ENCODE measurements around the gene PRXL2B. TPM values are rescaled to one million over a fixed set of nuclear protein-coding genes. Genes with fewer than 3 reads are reported as not detected.

The PRXL2B gene
- total and polyA plus RNA-seq, 10 of the 15 experiments (the other 5 are each of a cell fraction or from before 2014, with no cell fraction given), result 0.44 to 5.6 (median 4.0) TPM

DNA sequence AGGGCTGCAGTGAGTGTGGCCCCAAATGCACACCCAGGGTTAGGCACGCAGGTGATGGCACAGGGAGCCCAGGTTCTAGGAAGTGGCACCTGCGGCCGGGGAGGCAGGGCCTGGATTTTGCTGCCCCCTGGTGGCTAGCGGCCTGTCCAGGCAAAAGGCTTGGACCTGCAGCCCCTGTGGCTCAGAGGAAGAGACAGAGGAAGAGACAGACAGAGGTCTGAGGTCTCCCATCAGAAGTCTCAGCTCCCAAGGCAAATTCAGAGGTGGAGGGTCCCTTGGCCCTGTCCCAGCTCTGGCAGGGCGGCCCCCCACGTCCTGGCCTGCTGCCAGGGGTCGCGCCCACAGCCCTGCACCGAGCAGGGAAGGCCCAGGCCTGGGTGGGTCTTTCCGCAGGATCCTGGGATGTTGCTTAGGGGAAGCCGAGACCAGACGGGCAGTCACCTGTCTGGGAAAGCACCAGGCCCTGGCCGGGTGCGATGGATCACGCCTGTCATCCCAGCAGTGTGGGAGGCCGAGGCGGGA, 38.4 kb upstream of the PRXL2B start:
- Histone ChIP-seq H3K4me3 (peak overlapping the region; percentile 82), H2AFZ (ENCODE audit: control insufficient read depth, low read depth, low read length) (no peak overlapping the region), H3K27me3 (replicated peaks in 1 of 2; ENCODE audit: control insufficient read depth in 2 of 2, insufficient read depth in 2 of 2, low read length in 1 of 2) (no peaks in the 10 kb centered on the region), H3K9ac (ENCODE audit: control insufficient read depth, insufficient read depth, low read length) (peak overlapping the region; percentile 85), H3K9me3 (replicated peaks; ENCODE audit: control insufficient read depth, insufficient read depth, low read length) (no peaks in the 10 kb centered on the region), H3K27ac (ENCODE audit: control insufficient read depth, insufficient read depth) (peak overlapping the region; percentile 96), H3K36me3 (ENCODE audit: control insufficient read depth in 2 of 2, insufficient read depth in 2 of 2, low read length in 1 of 2) (no peaks in the 10 kb centered on the region), H3K4me2 (ENCODE audit: control insufficient read depth, insufficient read depth) (peak overlapping the region; percentile 99), H4K20me1 (ENCODE audit: control insufficient read depth, insufficient read depth) (no peaks in the 10 kb centered on the region), H3K4me1 (ENCODE audit: control insufficient read depth, insufficient read depth, low read length) (peaks cover 25% of the 10 kb centered on the region), H3K79me2 (ENCODE audit: control insufficient read depth, insufficient read depth, low read length) (peaks cover 5% of the 10 kb centered on the region)
- ChIA-PET RAD21 (ENCODE audit: unreplicated experiment) (interaction anchor here (0.9 to 7.1 kb wide), 12 partner anchors 8 to 353 kb away, joined by 3 to 86 read pairs (median 12); partner anchors contain the start of genes FAAP20, MORN1, PANK4 and PRXL2B), POLR2A (interaction anchor here (0.6 to 4.9 kb wide), 15 partner anchors 8 to 353 kb away, joined by 3 to 62 read pairs (median 11); partner anchors contain the start of genes FAAP20, PANK4, PEX10 and PRXL2B), SMC1A (ENCODE audit: uncharacterized antibody, unreplicated experiment) (interaction anchor here (0.9 to 3.1 kb wide), 6 partner anchors 9 to 135 kb away, joined by 4 to 30 read pairs (median 17); partner anchors contain the start of genes PANK4, PEX10, PRXL2B and TNFRSF14), CTCF (interaction anchor here (0.9 to 4.9 kb wide), 12 partner anchors 8 to 352 kb away, joined by 3 to 37 read pairs (median 8); partner anchors contain the start of genes FAAP20, MORN1, PANK4 and PEX10)
- FAIRE-seq (peak; percentile 71), DNase-seq (ENCODE audit: low read depth, low spot score) (peak; percentile 50), ATAC-seq (peak; percentile 47)
- WGBS (ENCODE audit: insufficient coverage, insufficient replicate concordance, low lambda C conversion rate, missing lambda C conversion rate), result under 1% methylated on average over 17 of the region's 17 CpGs
- BruUV-seq (replicated peaks), result no TSS peak
- in situ Hi-C loops (cut with MboI), result loop anchor here (5.0 kb wide), 2 partner anchors 34 to 136 kb away; partner anchors contain the start of gene PEX10
- intact Hi-C loops (cut with micrococcal nuclease; ENCODE audit: unreplicated experiment), result loop anchor here (1.0 to 10.0 kb wide), 5 partner anchors 22 to 353 kb away; partner anchors contain the start of genes FAAP20 and PANK4
- no peak for TF ChIP-seq NR2C2 (IDR thresholded peaks at IDR 0.05; ENCODE audit: borderline replicate concordance, control insufficient read depth, insufficient read length, low read depth)
- peak; percentile 89 for TF ChIP-seq IKZF1 (conservative IDR thresholded peaks at IDR 0.05)
- TF ChIP-seq, protein P1, sequence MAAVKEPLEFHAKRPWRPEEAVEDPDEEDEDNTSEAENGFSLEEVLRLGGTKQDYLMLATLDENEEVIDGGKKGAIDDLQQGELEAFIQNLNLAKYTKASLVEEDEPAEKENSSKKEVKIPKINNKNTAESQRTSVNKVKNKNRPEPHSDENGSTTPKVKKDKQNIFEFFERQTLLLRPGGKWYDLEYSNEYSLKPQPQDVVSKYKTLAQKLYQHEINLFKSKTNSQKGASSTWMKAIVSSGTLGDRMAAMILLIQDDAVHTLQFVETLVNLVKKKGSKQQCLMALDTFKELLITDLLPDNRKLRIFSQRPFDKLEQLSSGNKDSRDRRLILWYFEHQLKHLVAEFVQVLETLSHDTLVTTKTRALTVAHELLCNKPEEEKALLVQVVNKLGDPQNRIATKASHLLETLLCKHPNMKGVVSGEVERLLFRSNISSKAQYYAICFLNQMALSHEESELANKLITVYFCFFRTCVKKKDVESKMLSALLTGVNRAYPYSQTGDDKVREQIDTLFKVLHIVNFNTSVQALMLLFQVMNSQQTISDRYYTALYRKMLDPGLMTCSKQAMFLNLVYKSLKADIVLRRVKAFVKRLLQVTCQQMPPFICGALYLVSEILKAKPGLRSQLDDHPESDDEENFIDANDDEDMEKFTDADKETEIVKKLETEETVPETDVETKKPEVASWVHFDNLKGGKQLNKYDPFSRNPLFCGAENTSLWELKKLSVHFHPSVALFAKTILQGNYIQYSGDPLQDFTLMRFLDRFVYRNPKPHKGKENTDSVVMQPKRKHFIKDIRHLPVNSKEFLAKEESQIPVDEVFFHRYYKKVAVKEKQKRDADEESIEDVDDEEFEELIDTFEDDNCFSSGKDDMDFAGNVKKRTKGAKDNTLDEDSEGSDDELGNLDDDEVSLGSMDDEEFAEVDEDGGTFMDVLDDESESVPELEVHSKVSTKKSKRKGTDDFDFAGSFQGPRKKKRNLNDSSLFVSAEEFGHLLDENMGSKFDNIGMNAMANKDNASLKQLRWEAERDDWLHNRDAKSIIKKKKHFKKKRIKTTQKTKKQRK (IDR thresholded peaks at IDR 0.05; ENCODE audit: low read depth, low read length), result no peak
- TF ChIP-seq NRF1 (conservative IDR thresholded peaks at IDR 0.05; ENCODE audit: low read depth, low read length), result no peak
- TF ChIP-seq, protein P2, sequence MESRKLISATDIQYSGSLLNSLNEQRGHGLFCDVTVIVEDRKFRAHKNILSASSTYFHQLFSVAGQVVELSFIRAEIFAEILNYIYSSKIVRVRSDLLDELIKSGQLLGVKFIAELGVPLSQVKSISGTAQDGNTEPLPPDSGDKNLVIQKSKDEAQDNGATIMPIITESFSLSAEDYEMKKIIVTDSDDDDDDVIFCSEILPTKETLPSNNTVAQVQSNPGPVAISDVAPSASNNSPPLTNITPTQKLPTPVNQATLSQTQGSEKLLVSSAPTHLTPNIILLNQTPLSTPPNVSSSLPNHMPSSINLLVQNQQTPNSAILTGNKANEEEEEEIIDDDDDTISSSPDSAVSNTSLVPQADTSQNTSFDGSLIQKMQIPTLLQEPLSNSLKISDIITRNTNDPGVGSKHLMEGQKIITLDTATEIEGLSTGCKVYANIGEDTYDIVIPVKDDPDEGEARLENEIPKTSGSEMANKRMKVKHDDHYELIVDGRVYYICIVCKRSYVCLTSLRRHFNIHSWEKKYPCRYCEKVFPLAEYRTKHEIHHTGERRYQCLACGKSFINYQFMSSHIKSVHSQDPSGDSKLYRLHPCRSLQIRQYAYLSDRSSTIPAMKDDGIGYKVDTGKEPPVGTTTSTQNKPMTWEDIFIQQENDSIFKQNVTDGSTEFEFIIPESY (IDR thresholded peaks at IDR 0.05), result no peak
- TF ChIP-seq KLF5 (IDR thresholded peaks at IDR 0.05; ENCODE audit: partially characterized antibody), result no peak
- TF ChIP-seq, protein P3, sequence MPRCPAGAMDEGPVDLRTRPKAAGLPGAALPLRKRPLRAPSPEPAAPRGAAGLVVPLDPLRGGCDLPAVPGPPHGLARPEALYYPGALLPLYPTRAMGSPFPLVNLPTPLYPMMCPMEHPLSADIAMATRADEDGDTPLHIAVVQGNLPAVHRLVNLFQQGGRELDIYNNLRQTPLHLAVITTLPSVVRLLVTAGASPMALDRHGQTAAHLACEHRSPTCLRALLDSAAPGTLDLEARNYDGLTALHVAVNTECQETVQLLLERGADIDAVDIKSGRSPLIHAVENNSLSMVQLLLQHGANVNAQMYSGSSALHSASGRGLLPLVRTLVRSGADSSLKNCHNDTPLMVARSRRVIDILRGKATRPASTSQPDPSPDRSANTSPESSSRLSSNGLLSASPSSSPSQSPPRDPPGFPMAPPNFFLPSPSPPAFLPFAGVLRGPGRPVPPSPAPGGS (IDR thresholded peaks at IDR 0.05; ENCODE audit: borderline replicate concordance, insufficient read depth, low read depth, low read length, poor library complexity, severe bottlenecking), result peak; percentile 8
- TF ChIP-seq SMARCA5 (IDR thresholded peaks at IDR 0.05), result peak; percentile 87
- TF ChIP-seq ZNF24 (IDR thresholded peaks at IDR 0.05), result no peak
- no peak for TF ChIP-seq RAD51 (IDR thresholded peaks at IDR 0.05)
- TF ChIP-seq ZNF207 (IDR thresholded peaks at IDR 0.05; ENCODE audit: borderline replicate concordance), result peak; percentile 61; the same call in 1 of the 2 replicates
- no peak for TF ChIP-seq SIX5 (IDR thresholded peaks at IDR 0.05; ENCODE audit: low read depth, low read length, severe bottlenecking)
- TF ChIP-seq, protein P4, sequence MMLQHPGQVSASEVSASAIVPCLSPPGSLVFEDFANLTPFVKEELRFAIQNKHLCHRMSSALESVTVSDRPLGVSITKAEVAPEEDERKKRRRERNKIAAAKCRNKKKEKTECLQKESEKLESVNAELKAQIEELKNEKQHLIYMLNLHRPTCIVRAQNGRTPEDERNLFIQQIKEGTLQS (IDR thresholded peaks at IDR 0.05; ENCODE audit: borderline replicate concordance, extremely low read depth, low read depth, low read length), result no peak
- peak in 1 of 2 experiments; percentile 57; a peak in 2 of 4 replicates for TF ChIP-seq BHLHE40 (IDR thresholded peaks at IDR 0.05; ENCODE audit: borderline replicate concordance in 1 of 2, low read depth in 2 of 2, low read length in 1 of 2)
- peak; percentile 75 to 78 for TF ChIP-seq IKZF2 (IDR thresholded peaks at IDR 0.05)

Measured in GM12878 (cell line).